GM19463 (cell line): Measurements from ENCODE around the gene NBAS.
A peak's percentile ranks its signal among the peaks of the same experiment; 100 is the strongest.

Experiments used
- ATAC-seq: cut with Tn5 transposase; IDR thresholded peaks from one replicate; pipeline ENCODE4 v1.9.1; 2021; ENCODE audit warnings: mild to moderate bottlenecking, moderate library complexity; ENCODE audit not compliant: unreplicated experiment

Gene NBAS

DNA sequence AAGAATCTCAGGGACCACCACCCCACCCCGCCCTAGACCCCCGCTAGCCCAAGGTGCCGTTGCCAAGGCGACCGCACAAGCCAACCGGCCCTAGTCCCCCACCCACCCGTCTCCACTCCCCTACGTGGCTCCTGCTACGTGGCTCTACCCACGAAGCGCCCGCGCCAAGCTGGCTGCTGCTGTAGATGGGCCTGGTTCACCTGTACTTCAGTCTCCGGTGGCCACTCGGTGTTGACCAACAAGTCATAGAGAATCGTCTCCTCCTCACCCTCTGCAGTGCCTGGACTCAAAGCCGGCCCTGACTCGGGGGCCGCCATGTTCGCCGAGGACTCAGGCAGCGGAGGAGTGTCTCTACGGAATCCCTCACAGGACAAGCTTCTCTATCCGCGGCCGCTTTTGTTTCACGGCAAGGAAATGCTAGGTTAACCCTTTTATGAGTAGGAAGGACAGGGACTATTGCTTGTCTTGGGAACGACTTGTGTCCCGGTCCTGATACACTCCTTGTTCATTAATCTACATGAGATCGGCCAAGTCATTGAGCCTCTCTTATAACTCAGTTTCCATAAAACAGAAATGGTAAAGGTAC, at the start of gene NBAS:
TSS of gene NBAS (minus strand) at position 347 of the 586 bp plus-strand sequence. CDS start at position 317, 30 bp downstream.
- peak; percentile 86 for ATAC-seq

DNA sequence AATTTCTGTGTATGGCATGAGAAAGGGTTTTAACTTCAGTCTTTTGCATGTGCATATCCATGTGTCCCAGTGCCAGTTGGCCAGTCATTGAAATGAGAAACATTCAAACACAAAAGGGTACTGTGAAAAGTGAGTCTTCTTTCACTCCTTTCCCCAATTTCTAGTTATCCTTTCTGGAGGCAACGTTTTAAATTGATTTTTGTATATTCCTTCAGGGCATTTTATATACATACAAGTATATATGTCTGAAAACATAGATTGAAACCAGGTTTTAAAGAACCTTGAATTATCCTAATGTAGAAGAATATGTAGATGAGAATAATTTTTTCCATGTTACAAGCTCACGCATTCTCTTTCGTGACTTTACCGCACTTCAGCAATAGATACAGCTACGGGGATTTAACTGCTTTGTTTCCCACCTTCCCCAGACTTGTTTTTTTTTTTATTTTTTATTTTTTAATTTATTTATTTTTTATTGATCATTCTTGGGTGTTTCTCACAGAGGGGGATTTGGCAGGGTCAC, 49.4 kb upstream of the NBAS start:
- ATAC-seq, result no peak

DNA sequence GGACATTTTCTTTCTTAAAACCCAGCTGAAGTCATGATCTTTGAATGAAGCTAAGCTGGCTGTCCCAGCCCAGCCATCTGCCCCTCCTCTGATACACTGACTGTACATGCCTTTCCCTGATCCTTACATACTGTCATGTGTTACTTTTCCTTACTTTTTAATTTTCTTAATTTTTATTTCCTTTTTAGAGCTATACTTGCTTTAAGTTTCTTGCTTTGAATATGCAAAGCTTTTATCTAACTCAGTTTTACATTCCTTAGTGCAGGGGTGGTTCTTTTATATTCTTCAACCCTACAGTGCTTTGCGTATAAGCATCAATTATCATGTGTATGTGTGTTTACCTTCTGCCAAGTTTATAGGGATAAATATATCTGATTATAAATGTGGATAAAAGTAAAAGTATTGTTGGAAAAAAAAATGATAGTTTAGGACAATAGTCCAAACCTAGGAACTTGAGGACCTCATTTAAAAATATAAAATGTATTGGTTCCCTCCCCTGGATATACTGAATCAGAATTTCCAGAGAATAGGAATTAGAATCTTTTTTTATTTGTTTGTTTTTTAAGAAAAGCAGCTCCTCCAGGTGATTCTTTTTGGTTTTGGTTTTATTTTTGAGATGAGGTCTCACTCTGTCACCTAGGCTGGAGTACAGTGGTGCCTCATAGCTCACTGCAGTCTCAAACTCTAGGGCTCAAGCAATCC, 48.4 kb upstream of the NBAS start:
- ATAC-seq, result no peak

DNA sequence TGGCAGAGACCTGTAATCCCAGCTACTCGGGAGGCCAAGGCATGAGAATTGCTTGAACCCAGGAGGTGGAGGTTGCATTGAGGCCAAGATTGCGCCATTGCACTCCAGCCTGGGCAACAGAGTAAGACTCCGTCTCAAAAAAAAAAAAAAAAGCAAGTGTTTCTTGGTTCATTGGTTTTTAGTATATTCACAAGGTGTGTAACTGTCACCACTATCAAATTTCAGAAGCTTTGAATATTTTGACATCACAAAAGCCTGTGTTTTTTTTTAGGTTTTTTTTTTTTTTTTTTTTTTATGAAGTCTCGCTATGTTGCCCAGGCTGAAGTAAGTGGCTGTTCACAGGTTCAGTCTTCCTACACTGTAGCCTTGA, 47.2 kb upstream of the NBAS start:
- no peak for ATAC-seq

DNA sequence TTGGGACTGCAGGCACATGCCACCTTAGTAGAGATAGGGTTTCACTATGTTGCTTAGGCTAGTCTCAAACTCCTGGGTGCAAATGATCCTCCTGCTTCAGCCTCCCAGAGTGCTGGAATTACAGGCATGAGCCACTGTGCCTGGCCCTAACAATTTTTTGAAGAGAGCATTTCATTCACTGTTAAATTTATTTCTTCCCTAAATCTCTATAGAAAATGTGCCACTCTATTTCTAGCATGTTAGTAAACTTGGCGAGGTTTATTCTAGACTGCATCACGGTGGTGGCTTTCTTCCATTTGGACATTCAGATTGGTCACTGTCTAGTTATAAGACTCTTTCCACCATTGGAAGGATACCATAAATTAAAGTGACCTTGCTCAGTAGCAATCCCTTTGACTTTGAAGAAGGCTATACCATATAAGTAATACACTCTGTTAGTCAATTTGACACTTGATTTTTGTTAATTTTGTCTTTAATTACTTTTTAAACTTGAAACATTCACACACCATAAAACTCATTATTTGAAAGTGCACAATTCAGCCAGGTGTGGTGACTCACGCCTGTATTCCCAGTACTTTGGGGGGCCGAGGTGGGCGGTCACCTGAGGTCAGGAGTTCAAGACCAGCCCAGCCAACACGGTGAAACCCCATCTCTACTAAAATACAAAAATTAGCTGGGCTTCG, 46.7 kb upstream of the NBAS start:
- no peak for ATAC-seq

DNA sequence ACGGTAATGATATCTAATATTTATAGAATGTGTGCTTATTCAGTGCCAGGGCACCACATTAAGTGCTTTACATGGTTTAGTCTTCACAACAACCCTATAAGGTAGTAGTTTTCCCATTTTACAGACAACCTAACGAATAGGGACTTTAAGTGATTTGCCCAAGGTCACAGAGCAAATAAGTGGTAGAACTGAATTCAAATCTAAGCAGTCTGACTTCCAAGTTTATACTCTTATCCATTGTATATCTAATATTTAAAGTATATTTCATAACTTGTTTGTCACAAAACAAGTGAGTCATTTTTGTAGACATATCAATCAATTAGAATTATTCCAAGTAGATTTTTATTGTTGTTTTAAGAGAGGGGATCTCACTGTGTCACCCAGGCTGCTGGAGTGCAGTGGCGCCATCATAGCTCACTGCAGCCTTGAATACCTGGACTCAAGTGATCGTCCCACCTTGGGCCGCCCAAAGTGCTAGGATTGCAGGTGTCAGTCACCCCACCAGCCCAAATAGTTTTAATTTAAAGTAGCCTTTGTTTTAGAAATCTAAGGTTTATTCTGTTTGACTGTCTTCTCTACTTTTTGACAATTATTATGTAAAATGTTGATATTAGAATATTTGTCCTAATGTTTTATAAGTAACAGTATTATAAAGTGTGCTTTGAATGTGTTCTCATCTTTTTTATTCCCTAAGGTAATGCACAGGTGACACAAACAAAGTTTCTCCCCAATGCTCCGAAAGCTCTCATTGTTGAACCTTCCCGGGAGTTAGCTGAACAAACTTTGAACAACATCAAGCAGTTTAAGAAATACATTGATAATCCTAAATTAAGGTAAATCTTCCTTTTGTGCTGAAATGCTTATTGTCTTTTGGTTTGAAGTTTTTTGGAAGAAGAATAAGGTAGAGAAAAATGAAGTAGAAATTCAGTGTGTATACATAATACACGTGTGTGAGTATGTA, 45.6 kb upstream of the NBAS start:
- no peak for ATAC-seq

DNA sequence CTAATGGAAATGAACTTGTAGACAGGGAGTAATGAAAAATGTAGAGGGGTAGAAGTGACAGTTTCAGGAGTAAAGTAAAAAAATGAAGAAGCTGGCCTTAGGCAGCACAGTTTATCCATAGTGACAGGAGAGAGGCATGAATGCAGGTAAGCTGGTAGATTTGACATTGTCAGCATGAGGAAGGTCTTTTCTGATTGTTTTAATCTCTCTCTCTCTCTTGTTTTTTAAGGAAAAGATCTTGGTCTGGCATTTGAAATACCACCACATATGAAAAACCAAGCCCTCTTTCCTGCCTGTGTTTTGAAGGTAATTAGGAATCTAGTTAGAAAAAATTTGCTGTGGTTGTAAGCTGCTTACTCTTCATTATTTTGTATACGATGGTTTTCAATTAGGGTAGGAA, 44.6 kb upstream of the NBAS start:
- ATAC-seq, result no peak

DNA sequence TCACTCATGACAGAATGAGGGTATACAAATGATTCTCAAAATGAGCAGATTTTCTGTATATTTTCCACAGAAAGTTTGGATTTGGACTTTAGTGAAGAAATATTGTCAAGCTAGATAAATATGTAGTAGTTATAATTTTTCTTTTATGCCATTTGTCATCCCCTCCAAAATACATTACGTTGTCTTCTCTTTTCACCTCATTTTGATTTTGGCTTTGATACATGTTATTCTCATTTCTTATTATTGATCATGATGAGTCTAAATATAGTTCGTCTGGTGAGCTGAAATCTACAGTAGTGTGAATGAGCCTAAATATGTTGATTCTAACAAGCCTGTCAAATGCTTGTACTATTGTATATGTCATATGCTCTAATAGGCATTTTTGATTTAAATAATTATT, 42.8 kb upstream of the NBAS start:
- ATAC-seq, result no peak

DNA sequence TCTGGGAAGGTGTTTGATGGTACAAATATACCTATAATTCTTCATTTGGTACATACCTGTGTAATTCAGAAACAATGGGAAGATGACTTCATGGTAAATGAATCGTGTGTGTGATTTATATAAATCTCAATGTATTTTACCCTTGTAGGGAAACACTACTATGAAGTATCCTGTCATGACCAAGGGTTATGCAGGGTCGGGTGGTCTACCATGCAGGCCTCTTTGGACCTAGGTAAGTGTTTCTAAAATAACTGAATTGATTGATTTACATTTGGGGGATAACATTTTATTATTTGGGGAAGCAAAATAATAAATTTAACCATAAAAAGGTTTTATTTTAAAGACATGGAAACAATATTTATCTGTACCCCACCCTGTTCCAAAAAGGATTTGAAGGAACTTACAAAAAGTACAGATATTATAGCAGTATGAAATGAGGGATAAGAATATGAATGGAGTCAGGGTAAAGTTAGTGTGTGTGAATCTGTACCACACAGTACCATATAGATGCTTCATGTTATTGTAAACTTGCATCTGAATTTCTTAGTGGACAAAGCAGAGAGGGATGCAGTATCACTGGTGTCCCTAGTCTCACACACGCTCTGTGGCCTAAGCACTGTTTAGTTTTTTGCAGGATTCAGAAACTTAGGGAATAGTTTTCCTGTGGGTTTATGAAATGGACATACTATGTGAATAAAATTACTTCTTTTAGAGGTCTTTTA, 42.1 kb upstream of the NBAS start:
- ATAC-seq, result no peak

DNA sequence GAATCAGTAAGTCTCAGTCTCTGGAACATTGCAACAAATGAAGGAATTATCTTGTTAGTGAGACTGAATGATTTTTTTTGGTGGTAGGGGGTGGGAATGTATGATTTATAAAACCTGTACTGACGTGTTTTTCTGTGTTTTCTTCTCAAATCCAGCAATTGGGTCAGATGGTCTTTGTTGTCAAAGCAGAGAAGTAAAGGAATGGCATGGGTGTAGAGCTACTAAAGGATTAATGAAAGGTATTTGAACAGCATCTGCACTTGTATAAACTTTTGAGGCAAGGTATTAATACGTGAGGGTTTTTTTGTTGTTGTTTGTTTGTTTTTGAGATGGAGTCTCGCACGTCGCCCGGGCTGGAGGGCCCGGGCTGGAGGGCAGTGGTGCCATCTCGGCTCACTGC, 41.3 kb upstream of the NBAS start:
- ATAC-seq, result no peak

DNA sequence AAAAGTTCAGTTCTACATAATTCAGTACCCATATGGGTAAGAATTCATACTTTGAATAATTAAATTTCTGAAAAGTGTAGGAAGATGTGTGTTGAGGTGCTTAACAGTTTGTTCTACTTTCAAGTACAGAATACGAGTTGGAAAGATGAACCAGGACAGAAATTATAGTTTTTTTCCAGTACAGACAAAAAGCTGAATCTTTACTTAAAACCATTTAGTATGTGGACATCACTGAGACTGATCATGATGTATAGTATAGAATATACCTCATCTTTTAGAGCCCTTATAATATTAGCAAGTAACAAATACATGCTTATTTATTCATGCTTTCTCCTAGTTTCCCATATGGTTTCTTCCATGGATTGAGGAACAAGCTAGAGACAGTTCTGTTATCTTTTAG, 40.5 kb upstream of the NBAS start:
- ATAC-seq, result no peak

DNA sequence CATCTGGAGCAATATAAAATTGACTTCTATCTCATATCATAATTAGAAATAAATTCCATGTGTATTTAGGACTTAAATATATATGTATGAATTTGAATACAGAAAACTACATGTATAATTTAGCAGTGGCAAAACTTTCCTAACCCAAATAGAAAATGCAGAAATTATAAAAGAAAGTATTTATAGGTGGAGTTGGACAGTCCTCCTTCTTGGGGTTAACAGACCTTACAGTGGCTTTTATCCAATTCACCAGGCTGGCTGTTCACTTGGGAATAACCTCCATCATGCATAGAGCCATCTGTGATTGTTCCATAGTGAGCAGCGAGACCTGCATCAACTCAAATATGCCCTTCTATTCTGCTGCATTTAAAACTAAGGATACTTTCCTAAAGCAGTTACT, 38.9 kb upstream of the NBAS start:
- ATAC-seq, result no peak

DNA sequence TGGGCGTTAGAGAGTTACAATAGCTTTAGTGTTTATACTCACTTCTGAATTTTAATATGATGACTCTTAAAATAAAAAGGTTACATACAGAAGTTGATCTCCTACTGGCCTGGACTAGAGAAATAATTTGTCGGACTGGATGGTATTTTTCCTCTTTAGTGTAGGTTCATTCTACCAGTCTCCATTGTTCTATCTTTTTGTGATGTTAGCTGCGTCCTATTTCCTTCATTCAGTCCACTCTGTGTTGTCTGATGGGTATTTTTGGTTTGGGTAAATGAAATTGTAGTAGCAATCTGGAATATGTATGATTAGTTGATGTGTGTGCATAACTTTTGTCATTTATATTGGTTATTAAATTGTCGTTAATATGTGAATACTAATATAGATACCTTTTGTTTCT, 35.8 kb upstream of the NBAS start:
- ATAC-seq, result no peak

DNA sequence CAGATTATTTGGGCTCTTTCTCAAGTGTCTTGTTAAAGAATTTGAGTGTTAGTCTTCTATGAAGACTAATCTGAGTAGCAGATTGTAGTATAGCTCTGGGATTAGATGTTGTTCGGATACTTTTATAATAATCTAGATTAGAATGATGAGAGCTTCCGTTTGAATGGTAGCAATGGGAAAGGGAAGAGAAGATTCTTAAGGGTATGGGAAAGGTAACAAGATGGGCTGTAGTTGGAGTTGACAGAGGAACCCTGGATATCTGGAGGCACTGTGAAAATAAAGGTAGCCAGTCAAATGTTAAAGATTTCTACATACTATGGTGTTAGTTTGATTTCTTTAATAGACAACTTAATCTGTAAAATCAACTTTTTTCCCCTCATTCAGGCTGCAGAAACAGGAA, 35.2 kb upstream of the NBAS start:
- ATAC-seq, result no peak

DNA sequence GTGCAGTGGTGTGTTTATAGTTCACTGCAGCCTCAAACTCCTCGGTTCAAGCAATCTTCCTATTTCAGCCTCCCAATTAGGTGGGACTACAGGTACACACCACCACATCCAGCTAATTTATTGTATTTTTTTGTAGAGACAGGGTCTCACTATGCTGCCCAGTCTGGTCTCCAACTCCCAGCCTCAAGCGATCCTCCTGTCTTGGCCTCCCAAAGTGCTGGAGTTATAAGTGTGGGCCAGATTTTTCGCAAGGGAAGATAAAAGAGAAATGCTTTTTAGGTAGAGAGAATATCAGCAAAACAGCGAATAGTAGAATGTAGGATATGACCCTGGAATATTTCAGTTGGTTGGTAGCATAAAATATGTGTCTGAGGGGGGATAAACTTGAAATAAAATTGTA, 34.8 kb upstream of the NBAS start:
- no peak for ATAC-seq

DNA sequence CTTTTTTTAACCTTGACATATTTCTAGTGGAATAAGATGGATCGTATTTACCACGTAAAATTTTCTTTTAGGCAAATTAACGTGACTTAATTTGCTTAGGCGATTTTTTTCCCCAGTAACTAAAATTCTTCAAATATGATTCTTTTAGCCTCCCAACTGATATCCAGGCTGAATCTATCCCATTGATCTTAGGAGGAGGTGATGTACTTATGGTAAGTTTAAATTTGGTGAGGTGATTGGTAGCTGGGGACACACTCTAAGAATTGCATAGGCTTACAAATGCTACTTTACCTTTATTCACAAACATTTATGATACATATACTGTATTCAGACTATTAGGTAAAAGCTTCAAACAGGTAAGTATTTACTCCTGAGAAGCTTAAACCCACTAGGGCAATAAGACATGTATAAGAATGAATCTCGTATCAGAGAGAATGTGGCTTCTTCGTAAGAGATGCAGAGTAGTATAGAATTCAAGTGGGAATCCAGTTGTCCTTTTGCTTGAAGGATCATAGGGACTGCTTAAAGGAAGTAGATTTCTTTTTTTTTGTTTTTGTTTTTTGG, 34.3 kb upstream of the NBAS start:
- no peak for ATAC-seq

DNA sequence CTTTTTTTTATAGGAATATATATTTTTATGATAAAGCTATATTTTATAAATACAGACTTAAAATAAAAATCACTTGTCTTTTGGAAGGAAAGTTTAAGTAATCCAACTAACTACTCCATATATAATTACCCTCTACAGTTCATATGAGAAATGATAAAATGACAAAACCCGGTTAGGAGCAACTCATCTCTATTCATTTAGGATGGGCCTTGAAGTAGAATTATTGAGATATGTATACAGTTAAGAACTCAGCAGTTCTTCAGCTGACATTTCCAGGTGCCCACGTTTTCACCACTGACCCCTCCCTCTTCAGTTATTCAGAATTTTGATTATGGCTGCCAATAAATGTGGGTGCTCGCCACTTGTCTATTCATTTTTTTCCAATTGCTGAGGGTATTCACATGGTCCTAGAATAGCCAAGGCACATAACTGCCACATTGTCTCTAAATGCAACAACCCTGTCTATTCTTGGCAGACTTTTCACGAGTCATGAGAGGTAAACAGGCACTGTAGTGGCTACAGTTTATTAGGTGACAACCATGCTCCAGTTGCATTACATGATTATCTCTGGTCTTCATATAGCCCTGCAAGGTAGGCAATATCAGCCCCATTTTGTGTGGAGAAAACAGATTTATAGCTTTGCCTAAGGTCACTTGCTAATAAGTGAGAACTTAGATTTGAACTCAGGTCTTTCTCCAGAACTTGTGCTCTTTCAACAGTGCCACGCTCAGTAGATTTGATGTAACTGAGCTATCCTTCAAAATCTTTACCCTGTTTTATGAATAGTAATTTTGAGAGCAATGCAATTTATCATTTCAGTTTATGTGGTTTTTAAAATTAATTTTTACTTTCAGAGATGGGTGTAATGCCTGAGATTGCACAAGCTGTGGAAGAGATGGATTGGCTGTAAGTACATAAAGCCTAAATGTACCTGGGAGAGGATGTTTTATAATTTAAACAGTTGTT, 33.4 kb upstream of the NBAS start:
- ATAC-seq, result no peak

DNA sequence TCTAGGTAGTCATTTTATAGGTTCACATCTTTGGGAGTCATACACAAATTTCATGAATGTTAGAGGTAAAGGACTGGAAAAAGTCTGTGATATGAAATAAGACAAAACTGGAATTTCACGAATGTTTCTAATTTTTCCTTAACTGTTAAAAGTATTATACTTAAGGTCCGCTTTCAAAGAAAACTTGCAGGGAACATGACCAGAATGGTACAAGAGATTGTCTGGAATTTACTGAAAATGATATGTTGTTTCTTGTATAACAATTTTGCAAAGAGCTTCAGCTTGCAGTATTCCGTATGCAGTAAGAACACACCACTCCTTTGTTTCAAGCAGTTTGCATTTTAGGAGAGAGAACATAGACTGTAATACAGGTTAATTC, 32.2 kb upstream of the NBAS start:
- no peak for ATAC-seq
